HuH-7 (cell line): ENCODE results near the gene USP36.
A peak's percentile ranks its signal among the peaks of the same experiment; 100 is the strongest.

Source experiments
- DNase-seq: peaks from one replicate; pipeline ENCODE4 v3.0.0; 2011; ENCODE audit warnings: low spot score

Gene USP36

DNA sequence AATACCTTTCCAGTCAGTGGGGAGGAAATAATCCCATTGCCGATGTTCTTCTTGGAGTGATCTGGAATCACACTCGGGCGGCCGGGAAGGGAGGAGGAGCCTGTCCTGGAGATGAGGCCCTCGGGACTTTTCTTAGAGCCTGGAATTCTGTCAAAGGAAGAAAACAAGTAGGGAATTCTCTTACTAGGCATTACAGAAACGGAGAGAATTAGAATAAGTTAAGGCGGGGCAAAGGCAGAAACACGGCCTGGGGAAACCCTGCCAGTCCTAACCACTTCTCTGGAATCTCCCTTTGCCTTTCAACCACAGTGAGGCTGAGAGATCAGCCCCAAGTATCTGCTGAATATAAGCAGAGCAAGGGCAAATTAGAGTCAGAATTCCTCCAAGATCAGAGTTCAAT is 27.8 kb downstream of the USP36 start:
- DNase-seq: no peak

DNA sequence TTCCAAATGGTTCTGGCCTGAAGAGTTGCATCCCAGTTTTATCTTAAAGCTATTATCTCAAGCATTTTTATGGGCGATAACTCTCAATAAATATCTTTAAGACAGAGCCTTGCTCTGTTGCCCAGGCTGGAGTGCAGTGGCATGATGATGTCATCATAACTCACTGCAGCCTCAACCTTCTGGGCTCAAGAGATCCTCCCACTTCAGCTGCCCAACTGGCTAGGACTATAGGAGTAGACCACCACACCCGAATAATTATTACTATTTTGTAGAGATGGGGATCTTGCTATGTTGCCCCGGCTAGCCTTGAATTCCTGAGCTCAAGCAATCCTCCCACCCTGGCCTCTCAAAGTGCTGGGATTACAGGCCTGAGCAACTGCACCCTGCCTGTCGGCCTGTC is 32.5 kb downstream of the USP36 start:
- DNase-seq: no peak

DNA sequence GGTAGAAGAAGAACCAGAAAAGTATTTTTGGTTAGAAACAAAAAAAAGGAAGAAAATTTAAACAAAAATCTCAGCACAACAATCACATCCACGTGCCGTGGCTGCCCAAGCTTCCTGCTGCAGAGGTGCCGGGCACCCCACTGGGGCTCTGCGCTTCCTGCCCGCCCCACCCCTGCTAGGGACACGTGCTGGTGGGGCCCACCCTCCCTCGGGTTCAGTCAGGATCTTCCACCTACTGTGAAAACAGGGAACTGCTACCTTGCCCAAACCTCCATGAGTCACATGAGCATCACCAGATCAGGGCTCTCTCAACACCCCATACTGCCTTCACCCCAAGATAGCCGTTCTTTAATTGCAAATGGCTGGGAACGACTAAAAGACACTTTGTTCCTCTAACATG is 34.2 kb downstream of the USP36 start:
- no peak for DNase-seq

DNA sequence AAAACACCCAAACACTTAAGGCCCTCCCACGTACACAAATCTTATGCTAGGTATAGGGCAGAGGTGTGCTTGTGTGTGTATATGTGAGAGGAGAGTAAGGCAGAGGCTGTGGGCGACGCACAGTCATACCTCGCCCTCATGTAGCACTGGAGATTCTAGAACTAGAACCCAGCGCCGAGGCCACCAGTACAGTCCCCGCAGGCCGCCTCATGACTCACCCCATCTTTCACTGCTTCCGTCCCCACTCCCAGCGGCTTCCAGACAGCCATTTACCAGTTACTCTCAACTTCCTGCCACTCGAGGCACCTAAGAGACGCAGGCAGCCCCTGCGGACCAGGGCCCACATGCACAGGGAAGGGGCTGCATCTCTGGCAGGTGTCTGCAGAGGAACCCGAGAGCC is 35.3 kb downstream of the USP36 start:
- no peak for DNase-seq

DNA sequence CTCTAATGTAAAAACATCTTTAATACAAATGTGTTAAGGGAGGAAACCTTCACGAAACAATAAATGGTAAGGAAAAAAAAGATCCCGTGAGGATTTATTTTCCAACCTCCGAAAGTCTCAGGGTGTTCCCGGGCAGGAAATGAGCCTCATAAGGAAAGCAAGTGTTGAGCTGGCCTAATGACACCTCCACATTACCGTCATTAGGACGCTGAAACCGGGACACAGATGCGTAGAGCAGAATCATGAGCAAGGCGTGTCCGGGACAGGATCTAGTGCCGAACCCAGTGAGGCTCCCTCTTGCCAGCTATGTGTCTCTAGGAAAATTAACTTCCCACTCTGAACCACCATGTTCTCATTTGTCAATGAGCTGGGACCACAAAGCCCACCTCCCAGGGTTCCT is 35.8 kb downstream of the USP36 start:
- no peak for DNase-seq

DNA sequence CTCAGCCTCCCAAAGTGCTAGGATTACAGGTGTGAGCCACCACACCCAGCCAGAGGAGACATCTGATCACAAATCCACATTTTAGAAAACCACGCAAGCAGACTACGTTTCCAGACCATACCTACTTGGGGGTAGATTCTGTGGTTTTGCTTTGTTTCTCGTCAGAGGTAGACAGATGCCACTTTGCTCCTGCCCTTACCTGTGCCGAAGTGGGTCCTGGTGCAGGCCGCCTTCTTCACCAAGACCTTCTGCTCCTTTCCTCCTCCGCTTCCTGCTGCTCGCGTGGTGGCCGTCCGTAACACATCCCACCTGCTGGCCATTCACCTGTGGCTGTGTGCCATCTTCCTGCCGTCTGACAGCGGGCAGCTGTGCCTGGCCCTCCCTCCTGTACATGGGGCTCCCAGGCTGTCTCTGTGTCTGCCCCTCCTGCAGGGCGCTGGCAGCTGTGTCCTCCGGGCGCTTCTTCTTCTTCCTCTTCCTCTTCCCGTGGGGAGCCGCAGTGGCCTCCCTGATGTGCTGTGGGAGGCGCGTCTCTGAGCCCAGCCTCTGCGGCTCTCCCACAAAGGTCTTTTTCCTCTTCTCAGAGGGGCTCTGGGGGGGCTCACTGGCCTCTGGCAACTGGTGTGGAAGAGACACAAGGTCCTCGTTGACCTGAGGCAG is 37.3 kb downstream of the USP36 start:
- no peak for DNase-seq

DNA sequence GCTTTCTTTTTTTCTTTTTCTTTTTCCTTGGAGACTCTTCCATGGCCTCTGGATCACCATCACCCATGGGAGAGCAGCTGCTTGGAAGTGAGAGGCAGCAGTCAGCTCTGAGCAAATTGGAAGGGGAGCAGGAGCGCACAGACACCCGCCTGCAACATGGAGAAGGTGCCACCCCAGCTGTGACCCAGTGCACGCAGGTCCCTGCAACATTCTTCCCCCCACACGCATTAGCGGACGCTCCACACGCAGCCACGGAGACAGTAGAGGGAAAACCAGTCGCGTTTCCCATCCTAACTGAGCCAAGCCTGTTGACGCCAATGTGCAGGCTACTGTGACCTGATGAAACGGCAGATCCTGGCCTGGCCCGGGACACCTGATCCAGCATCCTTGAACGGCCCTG is 38.2 kb downstream of the USP36 start:
- no peak for DNase-seq

DNA sequence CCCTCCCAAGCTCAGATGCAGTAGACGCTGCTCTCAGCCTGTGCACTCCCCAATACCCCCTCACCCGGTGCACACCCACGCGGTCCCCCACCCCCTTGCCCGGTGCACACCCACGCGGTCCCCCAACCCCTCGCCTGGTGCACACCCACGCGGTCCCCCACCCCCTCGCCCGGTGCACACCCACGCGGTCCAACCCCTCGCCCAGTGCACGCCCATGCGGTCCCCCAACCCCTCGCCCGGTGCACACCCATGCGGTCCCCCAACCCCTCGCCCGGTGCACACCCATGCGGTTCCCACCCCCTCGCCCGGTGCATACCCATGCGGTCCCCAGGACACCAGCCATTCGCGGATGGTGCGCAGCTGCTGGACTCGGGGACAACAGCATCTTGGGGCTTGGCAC is 38.6 kb downstream of the USP36 start:
- DNase-seq: no peak

DNA sequence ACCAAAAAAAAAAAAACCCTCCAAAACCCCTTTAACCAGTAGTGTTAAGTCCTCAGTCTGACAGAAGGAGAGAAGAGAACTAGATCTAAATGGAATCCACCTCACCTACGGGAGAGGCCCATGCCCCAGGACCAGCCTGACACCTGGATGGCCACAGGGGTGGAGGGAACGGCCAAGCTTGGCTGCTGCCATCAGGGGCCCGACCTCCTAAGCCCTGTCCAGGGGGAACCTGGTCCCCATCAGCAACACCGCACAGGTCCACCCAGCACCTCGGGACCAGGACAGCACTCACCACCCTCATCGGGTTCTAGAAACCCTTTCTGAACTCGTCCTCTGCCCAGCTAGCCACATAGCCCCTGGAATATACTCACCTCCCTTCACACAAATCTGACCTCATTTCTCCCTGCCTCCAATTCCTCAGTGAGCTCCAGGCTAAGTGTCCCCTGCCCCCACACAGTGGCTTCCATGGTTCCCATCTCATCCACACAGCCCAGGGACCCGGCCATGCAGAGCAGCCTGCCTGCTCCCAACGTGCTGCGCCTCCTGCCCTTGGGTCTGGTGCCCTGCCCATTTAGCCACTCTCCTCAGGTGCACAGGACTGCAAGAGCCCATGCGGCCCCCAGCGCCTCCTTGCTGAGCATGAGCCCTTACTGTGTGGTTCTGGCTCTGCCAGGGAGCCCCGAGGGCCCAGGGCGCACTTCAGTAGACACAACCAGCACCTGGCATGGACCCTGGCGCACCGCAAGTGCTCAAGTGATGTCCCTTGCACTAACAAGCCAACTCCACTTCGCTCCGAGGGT is 40.3 kb downstream of the USP36 start:
- DNase-seq: no peak

DNA sequence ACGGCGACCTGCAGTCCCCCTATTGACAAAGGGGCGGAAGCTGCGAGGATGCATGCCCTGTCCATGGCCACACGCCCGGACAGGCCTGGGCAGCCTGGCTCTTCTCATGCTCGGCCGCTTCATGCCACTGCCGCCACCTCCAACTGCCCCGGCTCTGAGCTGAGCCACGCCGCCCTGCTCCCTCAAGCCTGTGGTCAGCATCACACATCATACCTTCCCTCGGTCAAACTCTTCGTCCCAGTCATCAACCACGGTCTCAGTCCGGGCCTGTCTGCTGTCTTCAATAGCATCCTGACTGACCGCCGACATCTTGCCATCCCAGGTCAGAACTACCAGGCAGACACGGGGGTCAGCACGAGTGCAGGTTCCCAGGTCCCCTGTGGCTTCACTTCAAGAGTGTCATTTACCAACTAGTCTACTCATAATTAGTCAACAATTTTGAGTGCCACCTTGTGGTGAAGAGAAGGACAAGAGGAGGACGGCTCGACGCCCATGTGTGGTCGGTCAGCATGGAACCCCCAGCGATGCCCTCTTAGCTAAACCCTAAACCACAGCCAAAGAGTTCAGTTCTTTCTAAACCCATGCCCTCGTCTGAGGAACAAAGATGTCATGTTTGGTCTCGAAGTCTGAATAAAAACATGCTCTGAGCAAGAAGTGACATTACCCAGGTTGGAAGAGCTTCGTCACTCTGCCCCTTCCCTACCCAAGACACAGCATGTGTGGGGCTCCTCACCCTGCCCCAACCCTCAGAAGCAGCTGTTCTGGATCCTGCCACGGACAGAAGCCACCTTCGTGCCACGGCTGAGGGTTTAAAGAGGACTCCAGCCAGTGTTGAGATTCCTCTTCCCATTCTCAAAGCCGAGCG is 41.7 kb downstream of the USP36 start:
- peak; percentile 61 for DNase-seq

DNA sequence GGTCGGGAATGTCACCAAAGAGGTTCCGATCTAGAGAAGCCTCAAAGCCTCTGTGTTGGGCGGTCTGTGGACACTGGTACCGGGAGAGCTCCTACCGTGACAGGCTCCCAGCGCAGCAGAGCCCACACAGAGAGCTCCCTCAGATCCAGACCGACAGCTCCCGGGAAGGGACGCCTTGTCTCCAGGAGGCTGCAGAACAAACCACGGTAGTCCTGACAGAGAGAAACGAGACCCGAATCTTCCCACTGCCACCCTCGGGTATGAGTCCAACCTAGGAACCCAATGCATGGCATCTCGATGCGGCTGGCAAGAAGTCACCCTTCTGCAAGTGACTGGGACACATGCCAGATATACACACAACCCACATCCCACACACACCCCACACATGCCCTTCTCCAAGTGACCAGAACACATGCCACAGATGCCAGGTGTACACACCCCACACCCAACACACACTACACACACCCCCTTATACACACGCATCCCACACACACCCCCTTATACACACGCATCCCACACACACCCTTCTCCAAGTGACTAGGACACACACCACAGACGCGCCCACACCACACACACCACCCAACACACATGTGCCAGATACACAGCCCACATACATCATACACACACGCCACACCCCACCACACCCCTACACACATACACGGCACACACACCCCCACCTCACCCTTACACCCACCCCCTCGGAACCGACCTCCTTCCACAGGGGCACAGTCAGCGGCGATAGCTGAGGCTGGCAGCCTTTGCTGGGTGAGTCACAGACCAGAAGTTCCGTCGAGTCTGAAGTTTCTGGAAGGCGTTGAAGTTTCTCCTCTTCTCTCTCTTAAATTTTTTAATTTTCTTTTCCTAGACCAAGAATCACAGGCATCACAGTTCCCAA is 42.7 kb downstream of the USP36 start:
- no peak for DNase-seq

DNA sequence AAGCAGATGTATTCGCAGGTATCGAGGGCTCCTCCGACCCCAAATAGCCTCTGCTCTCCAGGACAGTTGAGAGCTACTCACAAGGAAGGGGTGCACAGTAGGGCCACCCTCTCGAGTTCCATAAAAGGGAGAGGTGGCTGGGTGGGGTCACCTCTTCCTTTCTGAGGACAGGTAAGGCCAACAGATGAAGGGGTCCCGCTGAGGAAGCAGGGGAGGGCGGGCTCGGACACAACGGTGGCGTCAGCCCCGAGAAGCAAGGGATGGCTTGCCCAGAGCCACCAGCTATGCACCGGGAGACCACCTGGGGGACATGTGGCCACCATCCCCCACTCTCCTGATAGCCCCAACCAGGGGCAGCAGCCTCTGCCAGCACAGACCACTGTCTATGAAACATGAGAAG is 43.4 kb downstream of the USP36 start:
- DNase-seq: no peak

DNA sequence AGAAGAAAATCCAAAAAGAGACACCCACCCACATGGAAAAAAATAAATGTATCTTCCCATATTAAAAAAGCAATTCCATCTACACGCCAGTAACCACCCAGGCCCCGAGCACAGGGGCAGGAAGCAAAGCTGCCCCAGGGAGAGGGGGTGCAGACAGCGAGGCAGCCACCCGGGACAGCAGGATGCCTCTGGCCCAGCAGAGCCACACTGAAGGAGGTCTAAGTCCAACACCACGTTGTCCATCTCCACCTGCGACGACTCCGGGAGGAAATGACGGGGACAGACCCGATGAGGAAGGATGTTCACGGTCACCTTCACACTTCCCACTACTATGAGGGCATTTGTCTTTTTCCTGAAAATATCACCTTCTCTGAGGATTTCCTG is 44.1 kb downstream of the USP36 start:
- DNase-seq: no peak

DNA sequence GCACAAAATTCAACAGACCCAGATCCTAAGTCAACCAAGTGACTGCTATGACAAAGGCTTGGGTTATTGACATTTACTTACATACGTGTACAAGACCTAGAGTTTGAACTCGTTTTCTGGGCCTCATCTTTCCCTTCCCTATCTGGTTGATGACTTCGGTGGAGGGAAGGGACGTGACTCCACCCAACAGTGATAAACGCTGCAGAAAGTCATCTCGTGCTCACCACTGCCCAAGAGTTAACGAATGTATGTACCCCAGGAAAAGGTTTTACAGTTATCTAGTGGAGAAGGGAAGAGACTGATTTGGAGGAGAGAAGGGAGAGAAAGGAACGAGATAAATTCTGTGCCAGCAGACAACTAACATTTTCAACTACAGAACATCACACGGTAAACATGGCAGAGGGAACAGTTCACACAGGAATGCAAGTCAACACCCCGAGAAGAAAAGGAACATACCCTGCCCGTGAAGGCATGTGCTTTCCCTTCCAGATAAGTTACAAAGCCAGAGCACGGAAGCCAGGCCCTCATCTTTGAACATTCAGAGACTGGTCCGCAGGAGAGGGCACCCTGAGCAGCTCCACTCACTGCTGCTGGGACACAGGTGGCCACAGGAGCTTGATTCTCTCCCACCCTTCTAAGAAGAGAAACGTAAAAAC is 44.6 kb downstream of the USP36 start:
- no peak for DNase-seq

DNA sequence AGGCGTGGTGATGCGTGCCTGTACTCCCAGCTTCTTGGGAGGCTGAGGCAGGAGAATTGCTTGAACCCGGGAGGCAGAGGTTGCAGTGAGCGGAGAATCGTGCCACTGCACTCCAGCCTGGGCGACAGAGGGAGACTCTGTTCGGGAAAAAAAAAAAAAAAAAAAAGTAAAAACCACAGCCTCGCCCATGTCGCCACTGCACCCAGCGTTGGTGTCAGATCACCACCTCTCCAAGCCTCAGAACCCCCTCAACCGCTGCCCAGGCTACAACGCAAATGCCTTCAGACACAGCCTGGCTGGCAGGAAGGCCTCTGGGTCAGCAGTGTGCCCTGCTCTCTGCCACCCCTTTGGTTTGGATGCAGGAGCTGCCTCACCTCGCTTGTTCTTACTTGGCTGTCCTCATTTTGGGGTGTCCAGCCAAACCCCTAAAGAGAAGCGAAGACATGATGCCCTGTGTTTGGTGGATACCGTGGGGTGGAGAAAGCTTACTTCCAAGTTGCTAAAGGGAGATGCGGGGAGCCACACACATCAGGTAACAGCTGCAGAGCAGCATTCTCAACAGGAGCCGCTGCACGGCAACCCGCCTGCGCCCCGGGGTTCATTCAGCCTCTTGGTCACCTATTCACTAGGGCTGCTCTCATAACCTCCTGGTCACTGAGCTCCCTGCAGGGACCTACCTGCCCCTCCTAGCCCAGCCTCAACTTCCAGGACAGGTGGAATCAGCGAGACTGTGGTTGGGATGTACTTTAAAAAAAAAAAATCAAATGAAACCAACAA is 45.6 kb downstream of the USP36 start:
- DNase-seq: no peak

DNA sequence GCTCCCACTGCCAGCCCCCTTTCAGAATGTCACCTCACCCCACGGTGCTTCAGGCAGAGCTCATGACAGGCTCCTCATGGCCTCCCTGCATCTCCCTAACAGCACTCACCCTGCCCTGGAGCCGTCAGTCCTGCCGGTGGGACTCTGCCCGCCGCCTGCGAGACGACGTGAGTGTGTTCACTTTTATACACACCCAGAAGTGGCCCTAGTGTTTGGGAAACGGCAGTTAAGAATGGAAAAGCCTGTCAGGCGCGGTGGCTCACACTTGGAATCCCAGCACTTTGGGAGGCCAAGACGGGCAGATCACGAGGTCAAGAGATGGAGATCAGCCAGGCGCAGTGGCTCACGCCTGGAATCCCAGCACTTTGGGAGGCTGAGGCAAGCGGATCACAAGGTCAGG is 46.2 kb downstream of the USP36 start:
- no peak for DNase-seq

DNA sequence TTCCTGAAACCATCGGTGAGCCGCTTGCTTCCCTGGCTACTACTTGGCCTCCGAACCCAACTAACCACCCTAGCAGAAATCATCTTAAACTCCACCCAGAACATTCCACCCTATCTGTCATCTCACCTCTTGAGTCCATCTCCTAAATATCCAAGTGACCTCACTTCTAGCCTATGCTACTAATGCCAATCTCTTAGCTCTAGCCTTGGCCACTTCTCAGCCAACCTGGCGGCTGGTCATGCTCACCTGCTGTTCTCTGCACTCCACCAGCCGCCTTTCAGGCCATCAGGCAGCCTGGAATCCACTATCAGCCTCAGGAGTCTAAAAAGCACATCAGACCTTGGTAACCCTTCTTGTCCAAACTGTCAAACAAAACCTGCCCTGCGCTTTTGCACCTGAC is 46.6 kb downstream of the USP36 start:
- no peak for DNase-seq

DNA sequence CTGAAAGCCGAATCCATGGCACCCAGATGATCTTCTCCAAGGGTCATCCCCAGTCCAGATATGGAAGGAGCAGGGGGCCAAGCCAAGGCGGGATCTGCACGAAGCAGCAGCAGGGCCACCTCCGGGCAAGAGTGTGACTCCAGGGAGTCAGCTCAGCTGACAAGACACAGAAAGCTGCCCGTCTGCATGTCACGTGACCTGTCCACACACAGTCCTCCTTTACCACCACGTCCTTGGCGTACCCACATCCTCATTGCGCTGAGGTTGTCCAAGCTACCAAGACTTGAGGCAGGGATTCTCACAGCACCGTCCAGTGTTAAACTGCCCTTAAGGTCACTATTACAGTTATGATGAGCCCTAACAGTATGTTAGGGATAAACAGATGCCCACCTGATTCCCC is 47.2 kb downstream of the USP36 start:
- no peak for DNase-seq

DNA sequence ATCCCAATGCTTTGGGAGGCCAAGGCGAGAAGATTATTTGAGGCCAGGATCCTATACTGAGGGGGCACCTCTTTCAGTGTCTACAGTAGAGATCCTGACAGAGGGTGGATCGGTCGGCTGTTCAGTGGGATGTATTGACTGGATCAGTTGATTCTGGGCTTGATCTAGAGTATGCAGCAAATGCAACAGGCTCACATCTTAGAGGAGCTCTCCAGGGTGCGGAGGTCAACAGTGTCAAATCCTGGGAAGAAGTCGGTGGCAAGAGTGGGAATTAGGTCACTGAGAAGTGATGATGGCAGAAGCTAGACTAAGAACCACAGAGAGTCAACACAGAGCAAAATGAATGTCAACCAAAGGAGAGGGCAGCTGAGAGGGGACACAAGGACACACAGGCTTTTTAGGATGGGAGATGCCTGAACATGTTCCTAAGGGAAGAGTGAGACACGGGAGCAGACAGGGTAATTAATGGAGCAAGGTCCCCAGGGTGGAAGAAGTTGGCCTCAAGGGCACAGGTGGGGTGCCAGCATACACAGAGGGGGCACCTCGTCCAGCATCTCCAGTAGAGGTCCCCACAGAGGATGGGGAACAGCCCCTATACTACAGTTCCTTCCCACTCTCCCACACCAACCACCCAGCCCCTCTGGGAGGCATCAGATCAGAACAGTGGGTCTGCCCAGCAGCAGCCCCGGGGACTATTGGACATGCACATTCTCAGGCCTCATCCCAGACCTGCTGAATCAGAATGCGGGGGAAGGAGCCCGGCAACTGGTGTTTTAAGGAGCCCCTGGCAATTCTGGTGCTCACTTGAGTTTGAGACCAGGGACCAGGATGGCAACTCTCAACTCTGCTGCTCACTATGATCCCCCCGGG is 48.5 kb downstream of the USP36 start:
- DNase-seq: no peak

DNA sequence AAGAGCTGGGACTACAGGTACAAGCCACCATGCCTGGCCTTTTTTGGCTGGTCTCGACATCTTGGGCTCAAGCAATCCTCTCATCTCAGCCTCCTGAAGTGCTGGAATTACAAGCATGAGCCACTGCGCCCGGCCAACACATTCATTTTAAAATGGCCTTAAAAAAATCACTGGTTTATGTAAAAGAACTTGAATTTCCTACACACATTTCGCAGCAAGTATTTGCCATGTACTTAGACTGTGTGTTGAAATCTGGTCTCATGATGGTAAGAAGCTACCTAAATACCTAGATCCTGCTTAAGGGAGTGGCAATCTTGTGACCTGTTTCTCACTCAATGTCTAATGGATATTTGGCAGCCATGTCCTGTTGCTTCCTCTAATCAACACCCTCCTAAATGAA is 50.1 kb downstream of the USP36 start:
- DNase-seq: no peak
